ENCODE results near the gene RUNX2. TPM values are rescaled to one million over a fixed set of nuclear protein-coding genes. Genes with fewer than 3 reads are reported as not detected.
A peak's percentile ranks its signal among the peaks of the same experiment; 100 is the strongest.

RUNX2 gene
- total and polyA plus RNA-seq, 2 experiments from 2014 or later = 1.0 to 2.1 TPM

GRCh38 chr6:45676380-45676779, 348.2 kb downstream of the RUNX2 start:
- H3K9me3 ChIP-seq (ENCODE audit: low read depth) = no peaks in the 10 kb centered on the region
- H3K4me1 ChIP-seq (ENCODE audit: insufficient read depth) = peaks cover 13% of the 10 kb centered on the region
- H3K79me2 ChIP-seq = no peaks in the 10 kb centered on the region
- TF ChIP-seq CTCF (IDR thresholded peaks at IDR 0.05; ENCODE audit: poor library complexity) (no peak), EZH2phosphoT487 (IDR thresholded peaks at IDR 0.05; ENCODE audit: low read depth, severe bottlenecking, unreplicated experiment) (no peak), EZH2 (IDR thresholded peaks at IDR 0.05; ENCODE audit: borderline replicate concordance) (no peak)
- no peak overlapping the region for H3K4me3 ChIP-seq
- no peak for DNase-seq (ENCODE audit: low spot score)
- no peak overlapping the region for H3K4me2 ChIP-seq
- H2AFZ ChIP-seq = no peak overlapping the region
- 98% methylated on average over 10 of the region's 10 CpGs for WGBS (ENCODE audit: low lambda C conversion rate, missing lambda C conversion rate)
- no peaks in the 10 kb centered on the region for H3K27me3 ChIP-seq
- no peaks in the 10 kb centered on the region for H3K9me2 ChIP-seq (replicated peaks; ENCODE audit: insufficient read depth)
- H3K36me3 ChIP-seq (replicated peaks; ENCODE audit: insufficient read depth, low read depth) = no peaks in the 10 kb centered on the region
- H4K20me1 ChIP-seq (ENCODE audit: insufficient read depth, poor library complexity, severe bottlenecking) = no peaks in the 10 kb centered on the region
- no peak overlapping the region for H3K27ac ChIP-seq

GRCh38 chr6:45677381-45678284, 349.5 kb downstream of the RUNX2 start:
- DNase-seq (ENCODE audit: low spot score) = no peak
- Histone ChIP-seq H3K27me3 (no peaks in the 10 kb centered on the region), H3K27ac (no peak overlapping the region), H3K4me1 (ENCODE audit: insufficient read depth) (peaks cover 13% of the 10 kb centered on the region), H3K4me2 (peak overlapping the region; percentile 16), H3K9me3 (ENCODE audit: low read depth) (no peaks in the 10 kb centered on the region), H3K4me3 (no peak overlapping the region), H2AFZ (no peak overlapping the region), H3K36me3 (replicated peaks; ENCODE audit: insufficient read depth, low read depth) (no peaks in the 10 kb centered on the region), H4K20me1 (ENCODE audit: insufficient read depth, poor library complexity, severe bottlenecking) (no peaks in the 10 kb centered on the region), H3K9me2 (replicated peaks; ENCODE audit: insufficient read depth) (no peaks in the 10 kb centered on the region), H3K79me2 (no peaks in the 10 kb centered on the region)
- TF ChIP-seq EZH2 (IDR thresholded peaks at IDR 0.05; ENCODE audit: borderline replicate concordance) (no peak), EZH2phosphoT487 (IDR thresholded peaks at IDR 0.05; ENCODE audit: low read depth, severe bottlenecking, unreplicated experiment) (no peak), CTCF (IDR thresholded peaks at IDR 0.05; ENCODE audit: poor library complexity) (no peak)
- 48% methylated on average over 14 of the region's 14 CpGs for WGBS (ENCODE audit: low lambda C conversion rate, missing lambda C conversion rate)

- H3K27ac ChIP-seq = no peak overlapping the region
- H3K4me2 ChIP-seq = peak overlapping the region; percentile 16
- DNase-seq (ENCODE audit: low spot score) = no peak
Observed at GRCh38 chr6:45678285-45678607, 350.1 kb downstream of the RUNX2 start.

More at GRCh38 chr6:45678285-45678607, 350.1 kb downstream of the RUNX2 start:
- Histone ChIP-seq H3K36me3 (replicated peaks; ENCODE audit: insufficient read depth, low read depth) (no peaks in the 10 kb centered on the region), H3K79me2 (no peaks in the 10 kb centered on the region), H3K4me1 (ENCODE audit: insufficient read depth) (peaks cover 13% of the 10 kb centered on the region), H3K4me3 (no peak overlapping the region), H2AFZ (no peak overlapping the region), H3K9me2 (replicated peaks; ENCODE audit: insufficient read depth) (no peaks in the 10 kb centered on the region), H3K27me3 (no peaks in the 10 kb centered on the region), H3K9me3 (ENCODE audit: low read depth) (no peaks in the 10 kb centered on the region), H4K20me1 (ENCODE audit: insufficient read depth, poor library complexity, severe bottlenecking) (no peaks in the 10 kb centered on the region)
- WGBS (ENCODE audit: low lambda C conversion rate, missing lambda C conversion rate) = 72% methylated on average over 5 of the region's 5 CpGs
- TF ChIP-seq CTCF (IDR thresholded peaks at IDR 0.05; ENCODE audit: poor library complexity) (no peak), EZH2phosphoT487 (IDR thresholded peaks at IDR 0.05; ENCODE audit: low read depth, severe bottlenecking, unreplicated experiment) (no peak), EZH2 (IDR thresholded peaks at IDR 0.05; ENCODE audit: borderline replicate concordance) (no peak)

Data from hepatocyte (in vitro differentiated cells).